HG02970 (cell line): ENCODE data around the gene TRIM44.
"Not testable (repeated sequence)": the region's sequence is repeated elsewhere in the genome, so short reads cannot be mapped to it uniquely, and the experiment has no call there.

ENCODE experiments used
- ATAC-seq: cut with Tn5 transposase; IDR thresholded peaks from one replicate; pipeline ENCODE4 v1.9.1; 2021; ENCODE audit warnings: mild to moderate bottlenecking, moderate library complexity, moderate number of reproducible peaks; ENCODE audit not compliant: unreplicated experiment, low FRiP score

TRIM44 gene

DNA sequence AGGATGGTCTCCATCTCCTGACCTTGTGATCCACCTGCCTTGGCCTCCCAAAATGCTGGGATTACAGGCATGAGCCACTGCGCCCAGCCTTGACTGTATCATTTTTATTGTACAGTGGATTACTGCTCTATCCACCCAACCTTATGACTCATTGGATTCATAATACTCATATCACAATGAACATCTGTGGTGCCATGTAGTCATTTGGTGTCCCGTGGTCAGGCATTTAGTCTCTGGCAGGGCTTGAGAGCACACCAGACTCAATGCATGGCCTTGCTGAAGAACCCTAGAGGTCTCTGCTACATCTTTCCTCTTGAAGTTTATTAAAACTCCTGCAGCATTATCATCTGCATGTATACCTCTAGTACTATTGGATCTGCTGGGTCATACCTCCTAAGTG, 183.3 kb downstream of the TRIM44 start:
- ATAC-seq: no peak

DNA sequence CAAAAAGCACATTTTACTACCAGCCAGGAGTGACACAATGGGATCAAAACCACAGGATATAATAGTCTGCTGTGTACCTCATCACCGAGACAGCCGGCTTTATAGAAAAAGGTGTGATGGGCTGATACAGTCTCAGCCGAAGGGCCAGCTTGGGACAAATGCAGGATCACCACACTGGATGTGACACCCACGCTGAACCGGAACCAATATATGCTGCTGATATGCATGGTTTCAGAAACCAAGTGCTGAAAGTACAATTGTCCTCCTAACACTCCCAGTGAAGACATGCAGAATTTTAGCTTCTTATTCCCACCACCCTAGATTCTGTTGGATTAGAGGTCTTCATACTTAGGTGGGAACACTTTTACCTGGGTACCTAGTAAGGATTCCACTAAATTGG, 184.3 kb downstream of the TRIM44 start:
- ATAC-seq: no peak

DNA sequence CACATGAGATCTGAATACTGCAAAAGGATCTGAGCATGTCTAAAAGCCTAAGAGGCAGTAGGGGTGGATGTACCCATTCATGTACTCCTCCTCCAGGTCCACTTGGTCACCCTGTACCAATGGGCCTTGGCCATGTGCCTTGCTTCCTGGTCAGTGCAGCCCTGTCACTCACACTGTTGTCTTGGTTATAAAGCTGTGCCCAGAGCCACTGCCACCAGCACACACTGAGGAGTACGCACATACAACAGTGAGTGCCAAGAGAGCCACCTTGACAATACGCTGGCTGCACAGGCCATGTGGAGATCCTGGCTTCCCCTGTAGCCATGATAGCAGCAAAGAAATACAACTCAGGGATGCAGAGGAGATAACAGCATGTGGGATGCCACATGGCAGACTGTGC, 184.9 kb downstream of the TRIM44 start:
- ATAC-seq: no peak

DNA sequence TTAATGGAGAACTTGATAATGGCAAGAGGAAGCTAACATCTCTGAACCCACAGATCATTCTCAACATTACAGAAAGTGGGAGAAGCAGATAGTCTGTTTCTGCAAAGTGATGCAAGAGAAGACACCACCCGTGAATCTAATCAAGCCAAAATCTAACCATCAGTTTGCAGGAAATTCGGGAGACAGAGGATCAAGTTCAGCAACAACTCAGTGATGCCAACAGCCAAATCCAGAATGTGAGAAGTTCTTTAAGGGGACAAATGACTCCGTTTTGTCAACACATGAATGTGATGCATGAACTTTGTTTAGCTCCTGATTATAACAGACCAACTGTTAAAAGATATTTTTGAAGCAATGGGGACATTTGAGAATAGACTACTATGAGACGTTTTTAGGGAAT, 186.0 kb downstream of the TRIM44 start:
- no peak for ATAC-seq

DNA sequence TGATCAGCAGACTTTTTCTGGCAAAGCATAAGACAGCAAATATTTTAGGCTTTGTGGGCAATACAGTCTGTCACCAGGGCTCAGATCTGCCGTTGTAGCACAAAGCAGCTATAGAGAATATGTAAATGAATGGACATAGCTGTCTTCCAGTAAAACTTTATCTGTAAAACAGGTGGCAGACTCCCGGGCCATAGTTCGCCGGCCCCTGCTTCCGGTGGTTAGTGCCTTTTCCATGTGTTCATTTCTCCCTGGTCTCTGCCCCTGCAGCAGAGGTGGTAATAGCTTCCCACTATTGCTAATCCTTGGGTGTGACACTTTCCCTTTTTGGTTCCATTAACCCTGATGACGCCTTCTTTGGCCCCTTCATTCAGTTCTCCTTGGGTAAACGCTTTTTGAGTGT, 187.6 kb downstream of the TRIM44 start:
- ATAC-seq: no peak

DNA sequence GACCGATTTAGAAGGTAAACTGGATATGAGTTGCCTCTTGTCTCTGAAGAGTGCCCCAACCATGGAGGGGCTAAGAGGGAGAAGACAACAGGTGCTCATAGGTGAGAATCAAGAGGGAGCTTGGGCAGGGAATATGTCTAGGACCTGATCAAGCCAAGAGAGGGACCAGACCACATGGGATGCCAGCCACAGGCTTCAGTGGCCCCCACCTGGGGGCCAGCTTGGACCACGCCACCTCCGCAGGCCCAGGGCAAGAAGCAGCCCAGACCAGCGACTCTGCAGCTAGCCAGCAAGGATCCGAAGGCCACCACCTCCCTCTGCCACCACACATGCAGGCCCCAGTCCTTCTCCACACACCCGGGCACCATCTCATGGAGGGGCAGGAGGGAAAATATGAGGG, 188.8 kb downstream of the TRIM44 start:
- no peak for ATAC-seq

DNA sequence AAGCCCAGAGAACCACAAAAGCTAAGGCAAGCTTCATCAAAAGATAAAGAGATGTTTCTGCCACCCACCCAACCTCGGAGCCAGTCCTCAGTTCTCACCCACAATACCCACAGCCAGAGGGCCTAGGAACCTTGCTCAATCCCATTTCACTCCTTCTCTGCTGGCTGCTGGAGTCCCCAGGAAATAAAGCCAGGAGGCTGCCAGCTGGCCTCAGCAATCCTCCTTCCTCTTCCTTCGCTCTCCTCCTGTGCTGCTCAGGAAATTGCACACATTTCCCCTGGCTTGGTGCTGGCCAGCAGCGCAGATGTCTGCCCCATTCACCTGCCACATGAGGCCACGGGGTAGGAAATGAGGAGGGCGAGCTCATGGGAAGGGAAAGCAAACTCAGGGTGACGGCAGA, 189.5 kb downstream of the TRIM44 start:
- ATAC-seq: no peak

DNA sequence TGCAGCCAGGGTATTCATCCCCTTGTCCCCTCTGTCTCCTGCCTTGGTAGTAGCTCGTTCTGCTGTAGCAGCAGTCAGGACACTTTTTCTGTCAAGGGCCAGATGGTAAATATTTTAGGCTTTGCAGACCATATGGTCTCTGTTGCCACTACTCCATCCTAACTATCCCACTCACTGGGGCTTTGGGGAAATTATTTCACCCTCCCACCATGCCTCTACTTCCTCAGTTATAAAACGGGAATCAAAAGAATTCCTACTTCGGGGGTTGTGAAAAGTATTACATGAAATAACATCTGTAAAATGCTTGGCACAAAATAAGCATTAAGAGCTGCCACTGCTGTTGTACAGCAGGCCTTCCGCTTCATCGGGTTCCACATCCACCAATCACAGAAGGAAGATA, 191.4 kb downstream of the TRIM44 start:
- no peak for ATAC-seq

DNA sequence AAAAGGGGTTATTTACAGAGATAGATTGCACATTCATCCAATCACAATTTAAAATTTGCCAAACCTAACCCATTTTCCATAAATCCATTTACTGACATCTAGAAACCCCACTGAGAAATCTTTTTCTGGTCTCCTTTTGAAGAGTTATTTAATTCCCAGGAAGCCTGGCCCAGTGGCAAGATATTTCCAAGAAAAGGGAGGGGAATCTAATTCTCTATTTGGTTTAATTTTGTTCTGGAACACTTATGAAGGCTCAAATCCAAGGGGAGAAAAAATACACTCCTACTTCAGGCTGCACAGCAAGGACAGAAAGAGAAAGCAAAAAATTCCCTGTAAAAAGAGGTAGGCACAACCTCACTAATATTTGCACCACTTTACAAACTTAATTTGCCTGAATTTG, 193.1 kb downstream of the TRIM44 start:
- no peak for ATAC-seq

DNA sequence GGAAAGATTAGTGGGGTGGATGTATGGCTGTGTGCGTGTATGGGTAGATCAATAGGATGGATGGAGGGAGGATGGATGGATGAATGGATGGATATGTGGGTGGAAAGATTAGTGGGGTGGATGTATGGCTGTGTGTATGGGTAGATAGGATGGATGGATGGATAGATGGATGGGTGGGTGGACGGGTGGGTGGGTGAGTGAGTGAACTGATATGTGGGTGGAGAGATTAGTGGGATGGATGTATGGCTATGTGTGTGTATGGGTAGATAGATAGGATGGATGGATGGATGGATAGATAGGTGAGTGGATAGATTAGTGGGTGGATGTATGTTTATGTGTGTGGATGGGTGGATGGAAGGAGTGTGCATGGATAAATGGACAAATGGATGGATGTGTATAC, 193.7 kb downstream of the TRIM44 start:
- ATAC-seq: no peak

DNA sequence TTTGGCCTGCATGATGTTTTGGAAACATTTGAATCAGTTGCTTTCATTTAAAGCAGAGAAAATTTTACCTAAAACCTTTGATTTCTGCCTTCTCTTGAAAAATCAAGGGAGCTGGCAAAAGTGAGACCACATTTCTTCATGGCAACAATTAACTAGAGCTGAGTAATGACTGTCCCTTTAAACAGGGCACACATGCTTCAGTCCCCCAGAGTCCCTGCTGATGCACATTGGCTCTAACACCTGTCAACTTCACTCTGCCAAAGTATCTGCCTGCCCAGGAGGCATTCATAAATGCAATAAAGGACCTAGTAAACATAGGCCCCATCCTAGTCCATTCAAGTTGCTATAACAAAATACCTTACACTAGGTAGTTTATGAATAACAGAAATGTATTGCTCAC, 194.2 kb downstream of the TRIM44 start:
- ATAC-seq: no peak

DNA sequence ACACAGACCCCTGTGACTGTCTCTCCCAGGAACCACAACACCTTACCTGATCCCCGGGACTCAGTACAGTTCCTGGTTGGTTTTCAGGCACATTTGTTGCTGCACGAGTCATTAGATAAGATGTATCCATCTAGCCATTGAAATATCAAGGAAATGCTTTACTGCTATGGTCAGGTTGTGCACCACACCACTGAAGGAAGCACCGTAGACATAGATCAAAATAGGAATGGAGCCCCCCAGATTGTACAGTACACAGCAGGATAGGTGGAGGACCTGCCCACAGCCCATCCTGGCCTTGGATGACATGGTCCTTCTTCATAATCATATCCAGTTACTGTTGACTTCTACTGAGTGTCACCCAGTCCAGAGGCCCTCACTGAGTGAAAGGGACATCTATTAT, 195.3 kb downstream of the TRIM44 start:
- no peak for ATAC-seq

DNA sequence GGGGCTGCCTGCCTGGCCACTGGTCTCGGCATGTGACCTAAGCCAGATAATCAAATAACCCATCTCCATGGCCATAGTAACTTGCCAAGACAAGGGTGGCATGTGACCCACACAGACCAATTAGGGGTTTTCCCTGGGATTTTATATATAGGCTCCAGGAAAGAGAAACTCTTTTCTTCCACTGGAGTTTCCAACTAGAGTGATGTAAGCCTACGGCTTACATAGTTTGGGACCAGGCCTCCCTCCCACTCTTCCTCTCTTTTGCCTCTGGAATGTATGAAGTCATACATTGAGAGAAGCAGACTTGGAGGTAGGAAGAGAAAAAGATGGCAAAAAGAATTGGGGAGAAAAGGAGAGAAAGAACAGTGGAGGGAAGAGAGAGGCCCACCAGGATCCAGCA, 196.7 kb downstream of the TRIM44 start:
- ATAC-seq: no peak

DNA sequence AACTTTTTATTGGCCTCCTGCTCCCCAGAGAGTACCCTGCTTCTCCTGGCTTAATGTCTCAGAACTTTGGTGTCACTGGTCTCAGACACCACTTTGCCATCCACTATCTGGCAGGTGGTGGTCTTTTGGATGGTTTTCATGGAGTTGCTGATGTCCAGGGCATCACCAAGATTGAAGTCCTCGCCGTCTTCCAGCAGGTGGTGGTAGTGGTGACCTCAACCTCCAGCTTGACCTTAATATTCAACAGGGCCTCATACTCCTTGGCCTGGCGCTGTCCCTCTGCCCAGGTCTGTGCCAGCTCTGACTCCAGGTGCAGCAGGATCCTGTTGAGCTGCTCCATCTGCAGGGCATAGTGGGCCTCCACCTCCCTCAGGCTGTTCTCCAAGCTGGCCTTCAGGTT, 197.6 kb downstream of the TRIM44 start:
- not testable (repeated sequence) for ATAC-seq

DNA sequence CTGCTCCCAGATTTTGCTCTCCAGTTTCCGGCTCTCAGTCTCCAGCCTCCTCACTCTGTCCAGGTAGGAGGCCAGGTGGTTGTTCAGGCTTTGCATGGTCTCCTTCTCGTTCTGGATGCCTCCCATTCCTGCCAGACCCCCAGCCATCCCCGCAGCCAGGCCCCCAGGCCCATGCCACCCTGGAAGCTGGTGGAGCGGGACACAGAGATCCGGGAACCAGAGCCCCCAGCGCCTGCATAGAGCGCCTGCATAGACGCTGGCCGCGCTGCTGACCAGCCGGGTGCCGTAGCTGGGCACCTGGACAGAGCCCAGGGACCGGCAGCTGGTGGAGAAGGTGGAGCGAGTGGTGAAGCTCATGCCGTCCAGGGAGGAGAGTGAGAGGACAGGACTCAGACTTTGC, 198.6 kb downstream of the TRIM44 start:
- ATAC-seq: no peak

DNA sequence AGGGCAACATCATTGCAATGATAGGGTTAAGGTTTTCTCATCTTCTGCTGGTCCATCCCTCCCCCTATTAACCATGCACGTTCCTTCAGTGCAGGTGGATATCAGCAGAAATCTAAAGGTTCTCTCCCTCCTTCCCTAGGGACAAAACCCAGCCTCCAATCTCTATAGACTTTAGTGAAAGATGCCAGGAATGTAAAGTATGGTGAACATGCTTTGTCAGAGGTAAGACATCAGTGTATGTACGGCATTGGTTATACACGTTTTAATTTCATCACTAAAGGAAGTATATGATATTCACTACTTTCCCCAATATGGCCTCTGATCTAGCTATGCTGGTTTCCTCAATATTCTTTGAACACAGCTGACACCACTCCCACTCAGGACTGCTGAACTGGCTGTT, 200.1 kb downstream of the TRIM44 start:
- no peak for ATAC-seq

DNA sequence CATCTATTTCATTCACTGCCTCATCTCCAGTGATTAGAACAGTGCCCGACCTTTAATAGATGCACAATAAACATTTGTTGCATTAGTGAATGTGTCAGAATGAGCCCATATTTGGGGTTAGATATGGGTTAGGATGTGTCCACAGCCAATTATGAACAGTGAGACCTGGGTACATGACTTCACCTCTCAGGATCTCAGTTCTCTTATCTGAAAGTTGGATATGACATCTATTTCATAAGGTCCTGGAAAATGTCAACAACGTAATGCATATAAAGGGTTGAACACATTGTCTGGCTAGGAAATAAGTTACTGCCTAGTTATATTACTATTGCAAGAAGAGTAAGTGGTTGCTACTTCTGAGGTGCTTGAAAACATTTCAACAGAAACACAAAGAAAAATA, 201.6 kb downstream of the TRIM44 start:
- no peak for ATAC-seq

DNA sequence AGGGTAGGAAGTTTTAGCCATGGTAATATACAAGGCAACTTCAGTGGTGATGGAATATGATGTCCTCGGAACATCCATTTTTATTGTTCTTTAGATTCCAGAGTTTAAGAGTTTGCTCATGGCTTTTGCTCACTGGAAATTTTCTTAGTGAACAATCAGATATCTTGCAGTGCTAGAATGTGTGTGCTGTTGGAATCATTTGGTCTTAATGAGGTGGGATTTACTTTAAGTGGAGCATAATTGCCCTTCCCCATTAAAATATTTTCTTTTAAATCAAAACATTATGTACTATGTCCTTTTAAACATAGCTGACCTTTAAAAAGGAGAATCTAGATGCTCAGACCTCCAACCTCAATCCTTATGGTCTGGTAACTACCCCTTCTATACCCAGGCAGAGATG, 204.0 kb downstream of the TRIM44 start:
- no peak for ATAC-seq
